Progenitor cell of endocrine pancreas (in vitro differentiated cells): ENCODE measurements around the gene RASSF1. TPM values are rescaled to one million over a fixed set of nuclear protein-coding genes. Genes with fewer than 3 reads are reported as not detected.
A peak's percentile ranks its signal among the peaks of the same experiment; 100 is the strongest.

Source experiments
- DNase-seq: peaks from one replicate; pipeline ENCODE4 v3.0.0; 2021; ENCODE audit warnings: low spot score; ENCODE audit not compliant: unreplicated experiment
- H3K27ac Mint-ChIP-seq: 2 replicates; pipeline ENCODE4 v1.8.0; 2021; ENCODE audit warnings: mild to moderate bottlenecking, moderate library complexity, mixed read lengths
- H3K27me3 Mint-ChIP-seq: 2 replicates; pipeline ENCODE4 v1.8.0; 2021; ENCODE audit warnings: mixed read lengths
- H3K36me3 Mint-ChIP-seq: 2 replicates; pipeline ENCODE4 v1.8.0; 2022; ENCODE audit warnings: mixed read lengths; ENCODE audit not compliant: insufficient read depth
- H3K4me1 Mint-ChIP-seq: 2 replicates; pipeline ENCODE4 v1.8.0; 2021; ENCODE audit warnings: low read depth, mixed read lengths
- H3K4me3 Mint-ChIP-seq: 2 replicates; pipeline ENCODE4 v1.8.0; 2021; ENCODE audit warnings: low read depth, mild to moderate bottlenecking, moderate library complexity, mixed read lengths
- H3K9me3 Mint-ChIP-seq: 2 replicates; pipeline ENCODE4 v1.8.0; 2021; ENCODE audit warnings: low read depth, mixed read lengths
- CTCF ChIP-seq: fragments of 200-600 bp; sonication (generic); IDR thresholded peaks from one replicate; pipeline ENCODE4 v1.5.0; 2021; ENCODE audit warnings: antibody characterized with exemption, mild to moderate bottlenecking; ENCODE audit not compliant: unreplicated experiment
- total RNA-seq: library from RNA; stranded (reverse); gene quantifications from 2 replicates; pipeline ENCODE4 v1.2.1, GENCODE V29; 2021

Gene RASSF1
- total RNA-seq, 1 donor from 2014 or later, result 11.7 TPM

GRCh38 chr3:50294492-50295403, 45.9 kb downstream of the RASSF1 start:
- TF ChIP-seq CTCF, result no peak
- Mint-ChIP-seq H3K4me3 (no peak overlapping the region), H3K9me3 (no peaks in the 10 kb centered on the region), H3K36me3 (no peaks in the 10 kb centered on the region), H3K4me1 (peaks cover 16% of the 10 kb centered on the region), H3K27me3 (no peaks in the 10 kb centered on the region), H3K27ac (peak overlapping the region; percentile 41)
- DNase-seq, result no peak

- TF ChIP-seq CTCF, result no peak
- no peak overlapping the region for H3K4me3 Mint-ChIP-seq
- no peaks in the 10 kb centered on the region for H3K9me3 Mint-ChIP-seq
- no peak overlapping the region for H3K27ac Mint-ChIP-seq
- H3K27me3 Mint-ChIP-seq, result no peaks in the 10 kb centered on the region
- no peaks in the 10 kb centered on the region for H3K36me3 Mint-ChIP-seq
- no peak for DNase-seq
- peaks cover 14% of the 10 kb centered on the region for H3K4me1 Mint-ChIP-seq
Observed at GRCh38 chr3:50294089-50294488, 46.5 kb downstream of the RASSF1 start.

- H3K4me3 Mint-ChIP-seq, result no peak overlapping the region
Observed at GRCh38 chr3:50293079-50293801, 47.4 kb downstream of the RASSF1 start.

GRCh38 chr3:50292159-50293078, 48.2 kb downstream of the RASSF1 start, which contains the start of gene IFRD2:
IFRD2 (minus strand) TSS chr3:50292429; CDS start chr3:50292274, 155 bp downstream.
- peak within 1 kb of the TSS; percentile 97 for H3K27ac Mint-ChIP-seq

More at GRCh38 chr3:50293079-50293801, 47.4 kb downstream of the RASSF1 start:
- Mint-ChIP-seq H3K9me3 (no peaks in the 10 kb centered on the region), H3K27me3 (no peaks in the 10 kb centered on the region), H3K36me3 (no peaks in the 10 kb centered on the region), H3K27ac (peak overlapping the region; percentile 97), H3K4me1 (peaks cover 13% of the 10 kb centered on the region)
- DNase-seq, result no peak
- TF ChIP-seq CTCF, result no peak

More at GRCh38 chr3:50292159-50293078, 48.2 kb downstream of the RASSF1 start, which contains the start of gene IFRD2:
- Mint-ChIP-seq H3K36me3 (no peaks in the 10 kb centered on the region), H3K4me3 (peak within 1 kb of the TSS; percentile 79), H3K9me3 (no peaks in the 10 kb centered on the region), H3K27me3 (no peaks in the 10 kb centered on the region), H3K4me1 (peaks cover 13% of the 10 kb centered on the region)
- peak; percentile 91 for DNase-seq
- TF ChIP-seq CTCF, result no peak
